Measurements from ENCODE around the gene HDAC5.
A peak's percentile ranks its signal among the peaks of the same experiment; 100 is the strongest.

Gene HDAC5

DNA sequence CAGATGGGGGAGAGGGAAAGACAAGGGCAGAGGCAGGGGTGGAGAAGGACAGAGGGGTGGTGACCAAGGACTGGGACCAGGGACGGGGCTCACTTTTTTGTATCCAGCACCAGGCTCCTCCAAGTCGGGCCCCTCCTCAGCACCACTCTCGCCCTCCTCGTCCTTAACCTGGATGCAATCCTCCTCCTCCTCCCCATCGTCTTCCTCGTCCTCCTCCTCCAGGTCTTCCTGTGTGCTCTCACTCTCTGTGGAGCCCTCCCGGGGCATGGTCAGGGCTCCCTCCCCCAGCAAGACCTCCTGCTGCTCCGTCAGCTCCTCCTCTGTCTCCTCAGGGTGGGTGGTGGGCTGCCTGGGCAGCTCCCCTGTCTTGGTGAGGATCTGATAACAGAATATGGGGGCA is 36.1 kb downstream of the HDAC5 start:
- DNase-seq, result no peak
- Histone ChIP-seq H3K36me3 (replicated peaks) (no peaks in the 10 kb centered on the region), H3K27me3 (replicated peaks) (no peaks in the 10 kb centered on the region), H3K4me3 (ENCODE audit: low read depth, low read length) (peak overlapping the region; percentile 22), H3K27ac (peak overlapping the region; percentile 37)
- in situ Hi-C loops (cut with HindIII; ENCODE audit: low pct_ligation_motif_present, low sequenced_read_pairs), result no loop called here
- TF ChIP-seq, protein P1, sequence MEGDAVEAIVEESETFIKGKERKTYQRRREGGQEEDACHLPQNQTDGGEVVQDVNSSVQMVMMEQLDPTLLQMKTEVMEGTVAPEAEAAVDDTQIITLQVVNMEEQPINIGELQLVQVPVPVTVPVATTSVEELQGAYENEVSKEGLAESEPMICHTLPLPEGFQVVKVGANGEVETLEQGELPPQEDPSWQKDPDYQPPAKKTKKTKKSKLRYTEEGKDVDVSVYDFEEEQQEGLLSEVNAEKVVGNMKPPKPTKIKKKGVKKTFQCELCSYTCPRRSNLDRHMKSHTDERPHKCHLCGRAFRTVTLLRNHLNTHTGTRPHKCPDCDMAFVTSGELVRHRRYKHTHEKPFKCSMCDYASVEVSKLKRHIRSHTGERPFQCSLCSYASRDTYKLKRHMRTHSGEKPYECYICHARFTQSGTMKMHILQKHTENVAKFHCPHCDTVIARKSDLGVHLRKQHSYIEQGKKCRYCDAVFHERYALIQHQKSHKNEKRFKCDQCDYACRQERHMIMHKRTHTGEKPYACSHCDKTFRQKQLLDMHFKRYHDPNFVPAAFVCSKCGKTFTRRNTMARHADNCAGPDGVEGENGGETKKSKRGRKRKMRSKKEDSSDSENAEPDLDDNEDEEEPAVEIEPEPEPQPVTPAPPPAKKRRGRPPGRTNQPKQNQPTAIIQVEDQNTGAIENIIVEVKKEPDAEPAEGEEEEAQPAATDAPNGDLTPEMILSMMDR (IDR thresholded peaks at IDR 0.05; ENCODE audit: low read depth, low read length, missing control alignments), result no peak

DNA sequence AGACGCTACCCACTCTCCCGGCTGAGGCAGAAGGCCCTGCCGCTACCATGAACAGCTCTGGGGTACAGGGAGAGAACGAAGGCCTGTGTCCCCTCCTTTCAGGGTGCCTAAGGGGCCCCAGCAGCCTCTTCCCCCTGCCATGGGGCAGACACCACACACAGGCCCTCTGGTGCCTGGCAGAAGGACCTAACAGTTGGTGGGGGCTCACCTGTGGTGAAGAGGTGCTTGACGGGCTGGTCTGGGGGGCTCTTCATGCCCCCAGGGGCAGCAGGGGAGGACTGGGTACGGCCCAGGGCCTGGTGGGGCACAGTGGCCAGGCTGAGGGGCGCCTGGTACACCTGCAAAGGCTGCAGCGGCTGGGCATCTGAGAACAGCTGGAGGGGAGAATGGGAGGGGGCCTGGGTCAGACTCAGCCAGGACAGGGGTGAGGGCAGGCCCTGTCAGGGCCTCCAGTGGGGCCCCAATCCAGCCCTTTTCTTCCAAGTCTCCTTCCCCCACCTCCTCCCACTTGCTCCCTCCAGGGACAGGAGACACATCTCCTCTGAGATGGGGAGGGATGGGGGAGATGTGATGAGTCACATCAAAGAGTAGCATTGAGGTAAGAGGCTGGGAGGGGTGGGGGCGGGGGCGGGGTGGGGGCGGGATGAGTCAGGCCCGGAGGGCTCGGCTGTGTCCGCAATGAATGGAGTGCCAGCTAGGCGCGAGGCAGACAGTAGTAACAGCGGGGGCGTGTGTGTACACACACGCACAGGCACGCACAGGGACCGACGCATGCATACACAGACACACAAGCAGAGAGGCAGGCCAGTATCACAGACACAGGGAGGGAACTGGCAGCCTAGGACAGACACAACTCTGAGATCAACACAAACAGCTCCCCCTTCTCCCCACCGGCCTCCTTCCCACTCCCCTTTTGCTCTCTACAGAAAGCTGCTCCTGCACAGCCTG is 36.8 kb downstream of the HDAC5 start:
- H3K27ac ChIP-seq, result peak overlapping the region; percentile 37
- TF ChIP-seq, protein P1 (IDR thresholded peaks at IDR 0.05; ENCODE audit: low read depth, low read length, missing control alignments), result no peak
- H3K4me3 ChIP-seq (ENCODE audit: low read depth, low read length), result peak overlapping the region; percentile 22
- H3K27me3 ChIP-seq (replicated peaks), result no peaks in the 10 kb centered on the region
- no peaks in the 10 kb centered on the region for H3K36me3 ChIP-seq (replicated peaks)
- in situ Hi-C loops (cut with HindIII; ENCODE audit: low pct_ligation_motif_present, low sequenced_read_pairs), result no loop called here
- peak; percentile 96 for DNase-seq

DNA sequence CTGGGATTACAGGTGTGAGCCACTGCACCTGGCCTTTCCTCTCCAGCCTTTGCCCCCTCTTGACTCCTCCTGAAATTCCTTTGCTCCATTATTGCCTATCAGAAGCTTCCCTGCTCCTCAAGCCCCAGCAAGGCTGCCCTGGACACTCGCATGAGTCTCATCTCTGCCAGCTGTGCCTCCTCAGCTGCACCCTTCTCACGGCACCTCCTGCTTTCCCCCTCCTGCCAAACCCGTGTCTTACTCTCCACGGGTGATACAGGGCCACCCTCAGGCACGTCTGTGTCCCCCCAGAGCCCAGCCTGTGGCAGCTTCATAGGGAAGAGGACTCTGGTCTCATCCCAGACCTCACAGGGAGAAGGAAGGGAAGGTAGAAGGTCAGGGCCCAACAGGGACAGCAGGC is 37.5 kb downstream of the HDAC5 start:
- DNase-seq, result no peak
- in situ Hi-C loops (cut with HindIII; ENCODE audit: low pct_ligation_motif_present, low sequenced_read_pairs), result no loop called here
- Histone ChIP-seq H3K4me3 (ENCODE audit: low read depth, low read length) (no peak overlapping the region), H3K27ac (no peak overlapping the region), H3K27me3 (replicated peaks) (no peaks in the 10 kb centered on the region), H3K36me3 (replicated peaks) (no peaks in the 10 kb centered on the region)
- TF ChIP-seq, protein P1 (IDR thresholded peaks at IDR 0.05; ENCODE audit: low read depth, low read length, missing control alignments), result no peak

DNA sequence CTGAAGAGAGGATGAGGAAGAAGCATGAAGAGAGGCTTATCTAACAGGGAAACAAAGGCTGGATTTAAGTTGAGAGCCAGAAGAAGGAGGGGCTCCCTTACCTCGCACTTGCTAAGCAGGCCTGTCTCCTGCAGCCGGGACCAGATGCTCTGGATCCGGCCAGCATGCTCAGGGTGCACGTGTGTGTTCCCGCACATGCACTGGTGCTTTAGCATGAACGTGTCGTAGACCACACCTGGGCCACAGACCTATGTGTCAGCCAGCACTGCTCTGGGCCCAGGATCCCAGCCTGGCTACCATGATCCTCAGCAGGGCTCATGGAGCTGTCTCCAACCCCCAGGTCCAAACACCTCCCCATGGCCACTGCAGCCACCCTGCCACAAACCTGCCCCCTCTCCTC is 38.5 kb downstream of the HDAC5 start:
- in situ Hi-C loops (cut with HindIII; ENCODE audit: low pct_ligation_motif_present, low sequenced_read_pairs), result no loop called here
- no peaks in the 10 kb centered on the region for H3K27me3 ChIP-seq (replicated peaks)
- no peak for DNase-seq
- no peak overlapping the region for H3K4me3 ChIP-seq (ENCODE audit: low read depth, low read length)
- H3K36me3 ChIP-seq (replicated peaks), result no peaks in the 10 kb centered on the region
- TF ChIP-seq, protein P1 (IDR thresholded peaks at IDR 0.05; ENCODE audit: low read depth, low read length, missing control alignments), result no peak
- no peak overlapping the region for H3K27ac ChIP-seq

DNA sequence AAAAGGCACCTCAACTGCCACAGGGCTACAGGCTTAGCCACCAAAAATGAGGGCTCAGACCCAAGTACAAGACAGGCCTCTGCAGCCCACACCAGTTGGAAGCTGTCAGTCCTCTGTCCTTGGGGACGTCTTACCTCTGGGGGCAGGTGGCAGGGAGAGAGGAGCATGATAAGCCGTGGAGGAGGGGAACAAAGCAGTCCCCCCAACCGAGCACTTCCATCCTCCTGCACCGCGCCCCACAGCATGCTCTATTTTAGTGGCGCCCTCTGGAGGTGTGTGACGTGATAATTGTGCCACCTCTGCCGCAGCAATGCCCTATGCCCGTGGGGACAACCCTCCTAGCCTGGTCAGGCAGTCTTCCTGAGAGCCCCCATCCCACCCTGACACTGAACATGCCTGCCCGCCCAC is 39.3 kb downstream of the HDAC5 start:
- DNase-seq, result no peak
- TF ChIP-seq, protein P1 (IDR thresholded peaks at IDR 0.05; ENCODE audit: low read depth, low read length, missing control alignments), result peak; percentile 55
- in situ Hi-C loops (cut with HindIII; ENCODE audit: low pct_ligation_motif_present, low sequenced_read_pairs), result no loop called here
- Histone ChIP-seq H3K4me3 (ENCODE audit: low read depth, low read length) (no peak overlapping the region), H3K27me3 (replicated peaks) (no peaks in the 10 kb centered on the region), H3K27ac (no peak overlapping the region), H3K36me3 (replicated peaks) (no peaks in the 10 kb centered on the region)
